H1 (cell line): ENCODE measurements around the gene RYK. TPM values are rescaled to one million over a fixed set of nuclear protein-coding genes. Genes with fewer than 3 reads are reported as not detected.

Source experiments
- BACH1 ChIP-seq: IDR thresholded peaks from 2 replicates; pipeline ENCODE4 v1.6.1; 2012; ENCODE audit warnings: low read length, improper control_type of control experiment
- BCL11A ChIP-seq, 2 experiments: IDR thresholded peaks; one replicate each; pipeline ENCODE4 v1.6.1; 2011; ENCODE audit warnings: low read depth in 2 of 2, low read length in 2 of 2, mild to moderate bottlenecking in 2 of 2
- BRCA1 ChIP-seq: IDR thresholded peaks from 2 replicates; pipeline ENCODE4 v1.6.1; 2012; ENCODE audit warnings: low read depth, low read length, improper control_type of control experiment
- CBX5 ChIP-seq: fragments of 300-800, 300-1000 bp; sonication (generic); IDR thresholded peaks from 2 replicates; pipeline ENCODE4 v1.7.1; 2016; ENCODE audit warnings: antibody characterized with exemption, low read length, low read depth
- CTBP2 ChIP-seq: IDR thresholded peaks from 2 replicates; pipeline ENCODE4 v1.7.0; 2011; ENCODE audit warnings: borderline replicate concordance, mild to moderate bottlenecking, moderate library complexity, mixed read lengths, low read length; ENCODE audit not compliant: insufficient read depth, insufficient read length
- EGR1 ChIP-seq: IDR thresholded peaks from 2 replicates; pipeline ENCODE4 v1.6.1; 2011; ENCODE audit warnings: low read depth, low read length, borderline replicate concordance
- GTF2F1 ChIP-seq: IDR thresholded peaks from 2 replicates; pipeline ENCODE4 v1.6.1; 2012; ENCODE audit warnings: low read depth, low read length, improper control_type of control experiment, borderline replicate concordance
- JUND ChIP-seq: IDR thresholded peaks from 2 replicates; pipeline ENCODE4 v1.6.1; 2011; ENCODE audit warnings: mild to moderate bottlenecking, improper control_type of control experiment, low read length
- KDM1A ChIP-seq: fragments of 200-600, 300-600 bp; sonication (generic); IDR thresholded peaks from 2 replicates; pipeline ENCODE4 v1.7.1; 2016; ENCODE audit warnings: mild to moderate bottlenecking, low read length, borderline replicate concordance
- MAFK ChIP-seq: IDR thresholded peaks from 2 replicates; pipeline ENCODE4 v1.6.1; 2012; ENCODE audit warnings: low read depth, mild to moderate bottlenecking, improper control_type of control experiment, low read length
- NANOG ChIP-seq: IDR thresholded peaks from 2 replicates; pipeline ENCODE4 v1.6.1; 2011; ENCODE audit warnings: low read length, low read depth, mild to moderate bottlenecking, inconsistent platforms; ENCODE audit not compliant: insufficient read depth, poor library complexity, severe bottlenecking
- RAD21 ChIP-seq, 2 experiments: IDR thresholded peaks in 1 of 2; conservative IDR thresholded peaks in 1 of 2; 2 replicates each; pipeline ENCODE4 v1.6.1; 2011; ENCODE audit warnings: low read depth in 2 of 2, low read length in 2 of 2, improper control_type of control experiment in 1 of 2, inconsistent platforms in 1 of 2, mild to moderate bottlenecking in 1 of 2, moderate library complexity in 1 of 2
- RFX5 ChIP-seq: IDR thresholded peaks from 2 replicates; pipeline ENCODE4 v1.6.1; 2011; ENCODE audit warnings: low read depth, low read length, improper control_type of control experiment, borderline replicate concordance
- RXRA ChIP-seq: IDR thresholded peaks from 2 replicates; pipeline ENCODE4 v1.6.1; 2011; ENCODE audit warnings: low read depth, mild to moderate bottlenecking, low read length, moderate library complexity; ENCODE audit not compliant: insufficient read depth
- SIN3A ChIP-seq, 2 experiments: IDR thresholded peaks in 1 of 2; conservative IDR thresholded peaks in 1 of 2; 2 replicates each; pipeline ENCODE4 v1.6.1; 2011 to 2012; ENCODE audit warnings: low read length in 2 of 2, improper control_type of control experiment in 1 of 2, low read depth in 1 of 2, mild to moderate bottlenecking in 1 of 2
- SP2 ChIP-seq: IDR thresholded peaks from 2 replicates; pipeline ENCODE4 v1.6.1; 2012; ENCODE audit warnings: mild to moderate bottlenecking, low read length, inconsistent platforms
- SP4 ChIP-seq: IDR thresholded peaks from 2 replicates; pipeline ENCODE4 v1.6.1; 2012; ENCODE audit warnings: low read length, inconsistent platforms
- SRF ChIP-seq: IDR thresholded peaks from 2 replicates; pipeline ENCODE4 v1.6.1; 2011; ENCODE audit warnings: mild to moderate bottlenecking, low read depth, low read length, moderate library complexity
- TEAD4 ChIP-seq: IDR thresholded peaks from 2 replicates; pipeline ENCODE4 v1.6.1; 2012; ENCODE audit warnings: low read depth, low read length, inconsistent platforms, mixed read lengths
- polyA plus RNA-seq, 7 experiments: library from polyadenylated mRNA; depleted of rRNA in 3 of 7; stranded (reverse) in 5 of 7; unstranded in 2 of 7; fragments of >200 nt in 5 of 7; fragments of 200-250 nt in 2 of 7; gene quantifications; 1 replicate in 5 of 7; 2 replicates in 1 of 7; 4 replicates in 1 of 7; pipeline versions ENCODE4 v1.2.1 to v1.2.3, GENCODE V29; 2011 to 2013; ENCODE audit warnings: missing spikeins in 2 of 7, mixed read lengths in 2 of 7
- total RNA-seq: library from RNA; stranded (reverse); fragmentation: NEBNext Ultra II Directional; extraction: Animal tissue kit (Norgen Biotek cat#: 25700); gene quantifications from 2 replicates; pipeline ENCODE4 v1.2.1, GENCODE V29; 2021
- TF ChIP-seq, protein P1 (sequence below), 3 experiments: IDR thresholded peaks; 1 replicate in 2 of 3; 2 replicates in 1 of 3; pipeline versions ENCODE4 v1.5.1 to v1.6.1; 2011; ENCODE audit warnings: low read length in 3 of 3, mild to moderate bottlenecking in 3 of 3, inconsistent platforms in 2 of 3, low read depth in 1 of 3, moderate library complexity in 1 of 3; ENCODE audit not compliant: insufficient read depth in 1 of 3; ENCODE audit errors: control extremely low read depth in 1 of 3
- TF ChIP-seq, protein P2 (sequence below): IDR thresholded peaks from 2 replicates; pipeline ENCODE4 v1.6.1; 2012; ENCODE audit warnings: inconsistent platforms
- TF ChIP-seq, protein P3 (sequence below): IDR thresholded peaks from 2 replicates; pipeline ENCODE4 v1.6.1; 2011; ENCODE audit warnings: low read length, improper control_type of control experiment

RYK gene
- total and polyA plus RNA-seq, 2 of the 8 experiments (the other 6 are each of a cell fraction or from before 2014, with no cell fraction given), result 30.5 to 63.8 TPM

DNA sequence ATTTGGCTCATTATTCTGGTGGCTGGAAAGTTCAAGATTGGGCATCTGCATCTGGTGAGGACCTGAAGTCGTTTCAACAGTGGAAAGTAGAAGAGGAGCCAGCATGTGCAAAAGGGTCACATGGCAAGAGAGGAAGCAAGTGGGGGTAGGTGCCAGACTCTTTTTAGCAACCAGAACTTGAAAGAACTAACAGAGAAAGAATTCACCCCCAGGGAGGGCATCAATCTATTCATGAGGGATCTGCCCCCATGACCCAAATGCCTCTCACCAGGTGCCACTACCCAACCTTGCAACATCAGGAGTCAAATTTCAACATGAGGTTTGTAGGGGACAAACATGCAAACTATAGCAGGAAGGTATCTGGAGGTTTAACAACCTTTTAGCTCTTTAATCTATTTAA is 10.3 kb upstream of the RYK start (continued):
- TF ChIP-seq, protein P1, sequence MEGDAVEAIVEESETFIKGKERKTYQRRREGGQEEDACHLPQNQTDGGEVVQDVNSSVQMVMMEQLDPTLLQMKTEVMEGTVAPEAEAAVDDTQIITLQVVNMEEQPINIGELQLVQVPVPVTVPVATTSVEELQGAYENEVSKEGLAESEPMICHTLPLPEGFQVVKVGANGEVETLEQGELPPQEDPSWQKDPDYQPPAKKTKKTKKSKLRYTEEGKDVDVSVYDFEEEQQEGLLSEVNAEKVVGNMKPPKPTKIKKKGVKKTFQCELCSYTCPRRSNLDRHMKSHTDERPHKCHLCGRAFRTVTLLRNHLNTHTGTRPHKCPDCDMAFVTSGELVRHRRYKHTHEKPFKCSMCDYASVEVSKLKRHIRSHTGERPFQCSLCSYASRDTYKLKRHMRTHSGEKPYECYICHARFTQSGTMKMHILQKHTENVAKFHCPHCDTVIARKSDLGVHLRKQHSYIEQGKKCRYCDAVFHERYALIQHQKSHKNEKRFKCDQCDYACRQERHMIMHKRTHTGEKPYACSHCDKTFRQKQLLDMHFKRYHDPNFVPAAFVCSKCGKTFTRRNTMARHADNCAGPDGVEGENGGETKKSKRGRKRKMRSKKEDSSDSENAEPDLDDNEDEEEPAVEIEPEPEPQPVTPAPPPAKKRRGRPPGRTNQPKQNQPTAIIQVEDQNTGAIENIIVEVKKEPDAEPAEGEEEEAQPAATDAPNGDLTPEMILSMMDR (IDR thresholded peaks at IDR 0.05; ENCODE audit: control extremely low read depth in 1 of 3, insufficient read depth in 1 of 3, low read depth in 1 of 3, low read length in 3 of 3), result no peak
- TF ChIP-seq RFX5, result no peak
- no peak for TF ChIP-seq JUND
- no peak for TF ChIP-seq SP4
- no peak for TF ChIP-seq SIN3A (conservative IDR thresholded peaks at IDR 0.05 in 1 of 2, IDR thresholded peaks at IDR 0.05 in 1 of 2; ENCODE audit: low read depth in 1 of 2, low read length in 2 of 2)
- TF ChIP-seq, protein P2, sequence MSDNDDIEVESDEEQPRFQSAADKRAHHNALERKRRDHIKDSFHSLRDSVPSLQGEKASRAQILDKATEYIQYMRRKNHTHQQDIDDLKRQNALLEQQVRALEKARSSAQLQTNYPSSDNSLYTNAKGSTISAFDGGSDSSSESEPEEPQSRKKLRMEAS, result peak; percentile 88
- TF ChIP-seq KDM1A, result no peak
- TF ChIP-seq MAFK, result 0 out of 2 replicates have a peak, but pooled peaks have one; percentile 9
- TF ChIP-seq TEAD4, result peak; percentile 55; the same call in 1 of the 2 replicates
- no peak for TF ChIP-seq GTF2F1
- no peak for TF ChIP-seq RAD21 (IDR thresholded peaks at IDR 0.05 in 1 of 2, conservative IDR thresholded peaks at IDR 0.05 in 1 of 2; ENCODE audit: low read depth in 2 of 2, low read length in 2 of 2)
- TF ChIP-seq CBX5, result no peak
- TF ChIP-seq, protein P3, sequence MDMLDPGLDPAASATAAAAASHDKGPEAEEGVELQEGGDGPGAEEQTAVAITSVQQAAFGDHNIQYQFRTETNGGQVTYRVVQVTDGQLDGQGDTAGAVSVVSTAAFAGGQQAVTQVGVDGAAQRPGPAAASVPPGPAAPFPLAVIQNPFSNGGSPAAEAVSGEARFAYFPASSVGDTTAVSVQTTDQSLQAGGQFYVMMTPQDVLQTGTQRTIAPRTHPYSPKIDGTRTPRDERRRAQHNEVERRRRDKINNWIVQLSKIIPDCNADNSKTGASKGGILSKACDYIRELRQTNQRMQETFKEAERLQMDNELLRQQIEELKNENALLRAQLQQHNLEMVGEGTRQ, result peak; percentile 73; the same call in 1 of the 2 replicates
- TF ChIP-seq CTBP2, result no peak
- no peak for TF ChIP-seq BRCA1
- TF ChIP-seq EGR1, result no peak
- TF ChIP-seq NANOG, result no peak
- TF ChIP-seq SP2, result no peak
- TF ChIP-seq BACH1, result no peak
- TF ChIP-seq BCL11A (IDR thresholded peaks at IDR 0.05; ENCODE audit: low read depth in 2 of 2, low read length in 2 of 2), result no peak
- TF ChIP-seq SRF, result no peak
- no peak for TF ChIP-seq RXRA
